NCI-H2171 treated with DMSO at 0.1 percent for 48 hours (cell line): Measurements from ENCODE around the gene HMGB4.
A peak's percentile ranks its signal among the peaks of the same experiment; 100 is the strongest.

Experiments used
- DNase-seq: peaks from one replicate; lab custom pipeline; 2025; lab: John Stamatoyannopoulos, UW

HMGB4 gene

GRCh38 chr1:33863779-33864178, at the start of gene HMGB4:
Gene HMGB4, plus strand, starts transcription at chr1:33864079. Its CDS starts 113 bp downstream, at chr1:33864192.
- DNase-seq, result no peak

- DNase-seq, result no peak
These were observed 49.7 kb upstream of the HMGB4 start for GRCh38 chr1:33814166-33814565.

- no peak for DNase-seq
These were observed 48.8 kb upstream of the HMGB4 start for GRCh38 chr1:33815061-33815460.

- DNase-seq, result peak; percentile 78
These were observed 45.8 kb upstream of the HMGB4 start for GRCh38 chr1:33818071-33818470.

- DNase-seq, result no peak
These were observed 44.5 kb upstream of the HMGB4 start for GRCh38 chr1:33819290-33819912.

- DNase-seq, result no peak
These were observed 44.0 kb upstream of the HMGB4 start for GRCh38 chr1:33819913-33820311.

GRCh38 chr1:33820804-33821203, 43.1 kb upstream of the HMGB4 start:
- DNase-seq, result no peak

GRCh38 chr1:33821291-33821690, 42.6 kb upstream of the HMGB4 start:
- no peak for DNase-seq

- DNase-seq, result no peak
These were observed 41.5 kb upstream of the HMGB4 start for GRCh38 chr1:33822396-33822795.

- DNase-seq, result no peak
These were observed 40.5 kb upstream of the HMGB4 start for GRCh38 chr1:33823401-33823800.

GRCh38 chr1:33823830-33824229, 40.0 kb upstream of the HMGB4 start:
- no peak for DNase-seq

- no peak for DNase-seq
These were observed 39.6 kb upstream of the HMGB4 start for GRCh38 chr1:33824321-33824720.

GRCh38 chr1:33824971-33825370, 38.9 kb upstream of the HMGB4 start:
- no peak for DNase-seq

GRCh38 chr1:33825506-33825905, 38.4 kb upstream of the HMGB4 start:
- no peak for DNase-seq

- DNase-seq, result no peak
These were observed 37.6 kb upstream of the HMGB4 start for GRCh38 chr1:33826311-33826710.

- no peak for DNase-seq
These were observed 37.2 kb upstream of the HMGB4 start for GRCh38 chr1:33826711-33827110.

- no peak for DNase-seq
These were observed 35.8 kb upstream of the HMGB4 start for GRCh38 chr1:33828059-33828458.

- DNase-seq, result no peak
These were observed 35.2 kb upstream of the HMGB4 start for GRCh38 chr1:33828654-33829053.

GRCh38 chr1:33836911-33837310, 27.0 kb upstream of the HMGB4 start:
- DNase-seq, result no peak

GRCh38 chr1:33837635-33838034, 26.2 kb upstream of the HMGB4 start:
- no peak for DNase-seq

- DNase-seq, result no peak
These were observed 22.4 kb upstream of the HMGB4 start for GRCh38 chr1:33841494-33841893.

GRCh38 chr1:33842348-33842747, 21.5 kb upstream of the HMGB4 start:
- DNase-seq, result no peak

- DNase-seq, result no peak
These were observed 19.7 kb upstream of the HMGB4 start for GRCh38 chr1:33844166-33844565.

GRCh38 chr1:33846861-33847260, 17.0 kb upstream of the HMGB4 start:
- no peak for DNase-seq
